SK-N-SH (cell line): ENCODE results near the gene SETD7. TPM values are rescaled to one million over a fixed set of nuclear protein-coding genes. Genes with fewer than 3 reads are reported as not detected.

Experiments used
- CTCF ChIA-PET: fragments of 300-600, 350-600 bp; formaldehyde crosslinking; extraction: SDS; loops from one replicate; lab custom pipeline; 2021; lab: Yijun Ruan, JAX
- POLR2A ChIA-PET: fragments of 350-600 bp; sonication (Branson Sonifier 250); formaldehyde crosslinking; extraction: SDS; loops from one replicate; lab custom pipeline; 2020; ENCODE audit warnings: antibody characterized with exemption, inconsistent platforms; lab: Yijun Ruan, JAX
- DNase-seq: peaks from one replicate; pipeline ENCODE4 v3.0.0; 2012
- H2AFZ ChIP-seq: fragments of 200-600 bp; sonication (generic); 2 replicates; pipeline ENCODE4 v1.8.1; 2016; ENCODE audit warnings: antibody characterized with exemption, mild to moderate bottlenecking, low read depth
- H3F3A ChIP-seq: fragments of 200-600 bp; sonication (generic); replicated peaks from 2 replicates; pipeline ENCODE3; 2016; ENCODE audit warnings: antibody characterized with exemption, mild to moderate bottlenecking; ENCODE audit not compliant: insufficient read depth
- H3K27ac ChIP-seq, 2 experiments: fragments of 200-500 bp in 1 of 2; fragments of 200-600 bp in 1 of 2; sonication (Bioruptor generic) in 1 of 2; sonication (generic), shearing (Covaris generic) in 1 of 2; 2 replicates each; pipeline versions ENCODE4 v1.5.1 to v1.6.1; 2014 to 2016; ENCODE audit warnings: low read depth in 2 of 2, inconsistent platforms in 1 of 2, low read length in 1 of 2, mild to moderate bottlenecking in 1 of 2, mixed read lengths in 1 of 2
- H3K27me3 ChIP-seq: fragments of 200-600 bp; sonication (generic), shearing (Covaris generic); 2 replicates; pipeline ENCODE4 v1.6.1; 2016; ENCODE audit warnings: mixed run types; ENCODE audit not compliant: insufficient read depth
- H3K36me3 ChIP-seq, 2 experiments: fragments of 200-500 bp in 1 of 2; fragments of 200-600 bp in 1 of 2; sonication (Bioruptor generic) in 1 of 2; sonication (generic) in 1 of 2; replicated peaks in 1 of 2; 2 replicates each; pipeline versions ENCODE3 to v1.5.1; 2014 to 2016; ENCODE audit warnings: low read length in 1 of 2, mild to moderate bottlenecking in 1 of 2; ENCODE audit not compliant: insufficient read depth in 2 of 2, control insufficient read depth in 1 of 2
- H3K4me1 ChIP-seq, 2 experiments: fragments of 200-500 bp in 1 of 2; fragments of 200-600 bp in 1 of 2; sonication (Bioruptor generic) in 1 of 2; sonication (generic), shearing (Covaris generic) in 1 of 2; 2 replicates each; pipeline versions ENCODE4 v1.5.1 to v1.6.1; 2014 to 2016; ENCODE audit warnings: low read depth in 1 of 2, low read length in 1 of 2, mixed run types in 1 of 2; ENCODE audit not compliant: insufficient read depth in 2 of 2, control insufficient read depth in 1 of 2
- H3K4me2 ChIP-seq: fragments of 200-600 bp; sonication (generic), shearing (Covaris generic); 2 replicates; pipeline ENCODE4 v1.6.1; 2017; ENCODE audit warnings: mixed run types
- H3K4me3 ChIP-seq, 2 experiments: fragments of 200-500 bp in 1 of 2; fragments of 200-600 bp in 1 of 2; sonication (Bioruptor generic) in 1 of 2; sonication (generic), shearing (Covaris generic) in 1 of 2; 2 replicates each; pipeline versions ENCODE4 v1.5.1 to v1.8.1; 2014 to 2016; ENCODE audit warnings: low read depth in 2 of 2, inconsistent platforms in 1 of 2, low read length in 1 of 2, mild to moderate bottlenecking in 1 of 2, mixed read lengths in 1 of 2, moderate library complexity in 1 of 2
- H3K79me2 ChIP-seq: fragments of 200-600 bp; sonication (generic); 2 replicates; pipeline ENCODE4 v1.8.1; 2017; ENCODE audit warnings: mild to moderate bottlenecking; ENCODE audit not compliant: insufficient read depth
- H3K9ac ChIP-seq: fragments of 200-600 bp; sonication (generic); 2 replicates; pipeline ENCODE4 v1.6.1; 2017; ENCODE audit warnings: mixed run types
- H3K9me2 ChIP-seq: fragments of 200-600 bp; sonication (generic); 2 replicates; pipeline ENCODE4 v1.6.1; 2017; ENCODE audit warnings: mixed run types
- H3K9me3 ChIP-seq: fragments of 200-600 bp; sonication (generic); 2 replicates; pipeline ENCODE4 v1.6.1; 2017; ENCODE audit warnings: mixed run types, mild to moderate bottlenecking, moderate library complexity
- H4K20me1 ChIP-seq: fragments of 200-600 bp; sonication (generic); 2 replicates; pipeline ENCODE4 v1.6.1; 2017; ENCODE audit warnings: mild to moderate bottlenecking, mixed run types; ENCODE audit not compliant: insufficient read depth
- MEF2A ChIP-seq: IDR thresholded peaks from 2 replicates; pipeline ENCODE4 v1.4.0; 2012; ENCODE audit warnings: low read depth, borderline replicate concordance
- MXI1 ChIP-seq: IDR thresholded peaks from 2 replicates; pipeline ENCODE4 v1.6.1; 2012; ENCODE audit warnings: mild to moderate bottlenecking, low read depth, low read length, improper control_type of control experiment
- NFIC ChIP-seq: IDR thresholded peaks from 2 replicates; pipeline ENCODE4 v1.4.0; 2012; ENCODE audit warnings: borderline replicate concordance
- NRF1 ChIP-seq: IDR thresholded peaks from 2 replicates; pipeline ENCODE4 v1.6.1; 2012; ENCODE audit warnings: low read depth, mild to moderate bottlenecking, low read length
- POLR2AphosphoS5 ChIP-seq: IDR thresholded peaks from 2 replicates; pipeline ENCODE4 v1.6.1; 2012; ENCODE audit warnings: low read depth, low read length
- RAD21 ChIP-seq: IDR thresholded peaks from 2 replicates; pipeline ENCODE4 v1.6.1; 2012; ENCODE audit warnings: mild to moderate bottlenecking, low read length
- SIN3A ChIP-seq: IDR thresholded peaks from 2 replicates; pipeline ENCODE4 v1.6.1; 2012; ENCODE audit warnings: low read depth, mild to moderate bottlenecking, low read length, moderate library complexity, borderline replicate concordance
- SMC3 ChIP-seq: IDR thresholded peaks from 2 replicates; pipeline ENCODE4 v1.6.1; 2012; ENCODE audit warnings: low read depth, low read length, improper control_type of control experiment
- TAF1 ChIP-seq: IDR thresholded peaks from 2 replicates; pipeline ENCODE4 v1.6.1; 2012; ENCODE audit warnings: low read depth, mild to moderate bottlenecking, low read length, moderate library complexity, borderline replicate concordance
- USF1 ChIP-seq: IDR thresholded peaks from 2 replicates; pipeline ENCODE4 v1.4.0; 2012; ENCODE audit warnings: low read depth, borderline replicate concordance
- USF2 ChIP-seq: fragments of 150-350 bp; IDR thresholded peaks from 2 replicates; pipeline ENCODE4 v1.6.1; 2017; ENCODE audit warnings: antibody characterized with exemption, low read length, low read depth, borderline replicate concordance
- YY1 ChIP-seq: IDR thresholded peaks from 2 replicates; pipeline ENCODE4 v1.4.0; 2012; ENCODE audit warnings: low read depth, mild to moderate bottlenecking
- WGBS: methylation state at CpG from one replicate; pipeline ENCODE4 v1.1.6; 2017; ENCODE audit warnings: low lambda C conversion rate; 5-methylcytosine and 5-hydroxymethylcytosine counted together
- polyA plus RNA-seq, 3 experiments: library from polyadenylated mRNA; depleted of rRNA; stranded (reverse); fragments of >200 nt; gene quantifications; 2 replicates each; pipeline ENCODE4 v1.2.3, GENCODE V29; 2012

Gene SETD7
- polyA plus RNA-seq, 1 of the 3 experiments (the other 2 are of a cell fraction), result 5.0 TPM

- no peak for TF ChIP-seq MXI1
- TF ChIP-seq USF1, result no peak
These were observed 67.6 kb downstream of the SETD7 start (continued) for GRCh38 chr4:139488442-139488841.

- Histone ChIP-seq H2AFZ (no peak overlapping the region), H3K4me2 (no peak overlapping the region), H3K9me3 (no peaks in the 10 kb centered on the region), H4K20me1 (no peaks in the 10 kb centered on the region), H3K27me3 (no peaks in the 10 kb centered on the region), H3K9me2 (no peaks in the 10 kb centered on the region), H3K36me3 (no peaks in the 10 kb centered on the region), H3K9ac (no peak overlapping the region), H3F3A (peaks cover 14% of the 10 kb centered on the region), H3K4me1 (no peaks in the 10 kb centered on the region), H3K79me2 (no peaks in the 10 kb centered on the region), H3K4me3 (no peak overlapping the region), H3K27ac (no peak overlapping the region)
- TF ChIP-seq SMC3 (no peak), MEF2A (no peak), SIN3A (no peak), TAF1 (no peak)
- WGBS, result 85% methylated on average over 6 of the region's 11 CpGs
- no peak for DNase-seq
- ChIA-PET POLR2A (no interaction called here), CTCF (interaction anchor here (1.0 to 2.5 kb wide), 2 partner anchors 11 to 13 kb away, joined by 4 to 12 read pairs; no protein-coding TSS in a partner anchor)
These were observed 71.2 kb downstream of the SETD7 start for GRCh38 chr4:139484783-139485311.

GRCh38 chr4:139483000-139483399 is 73.0 kb downstream of the SETD7 start:
- no peaks in the 10 kb centered on the region for H3K36me3 ChIP-seq
- H3K4me3 ChIP-seq, result no peak overlapping the region
- POLR2A ChIA-PET, result interaction anchor here (0.7 kb wide), 1 partner anchor 1057 kb away, joined by 4 read pairs; no protein-coding TSS in a partner anchor
- H3K4me2 ChIP-seq, result no peak overlapping the region
- no peaks in the 10 kb centered on the region for H3K4me1 ChIP-seq
- H3K27me3 ChIP-seq, result no peaks in the 10 kb centered on the region
- no peaks in the 10 kb centered on the region; the same call in 1 of the 2 replicates for H3K79me2 ChIP-seq
- H3K9me2 ChIP-seq, result no peaks in the 10 kb centered on the region
- no peak for TF ChIP-seq NFIC
- TF ChIP-seq NRF1, result no peak
- H3F3A ChIP-seq, result peaks cover 5% of the 10 kb centered on the region
- H4K20me1 ChIP-seq, result no peaks in the 10 kb centered on the region
- H3K9me3 ChIP-seq, result no peaks in the 10 kb centered on the region
- CTCF ChIA-PET, result interaction anchor here (1.1 to 3.0 kb wide), 2 partner anchors 14 to 17 kb away, joined by 3 to 15 read pairs; no protein-coding TSS in a partner anchor
- no peak overlapping the region for H2AFZ ChIP-seq
- H3K9ac ChIP-seq, result no peak overlapping the region
- no peak for DNase-seq
- no peak overlapping the region for H3K27ac ChIP-seq
- 92% methylated on average over 3 of the region's 3 CpGs for WGBS

GRCh38 chr4:139481465-139481864 is 74.6 kb downstream of the SETD7 start:
- Histone ChIP-seq H2AFZ (no peak overlapping the region), H3K79me2 (no peaks in the 10 kb centered on the region; the same call in 1 of the 2 replicates), H3K4me3 (no peak overlapping the region), H3F3A (no peaks in the 10 kb centered on the region), H3K27me3 (no peaks in the 10 kb centered on the region), H3K36me3 (no peaks in the 10 kb centered on the region), H3K4me1 (no peaks in the 10 kb centered on the region), H3K9me3 (no peaks in the 10 kb centered on the region)
- ChIA-PET CTCF (interaction anchor here (3.0 kb wide), 1 partner anchor 15 kb away, joined by 15 read pairs; no protein-coding TSS in a partner anchor), POLR2A (no interaction called here)
- no CpG with 5 or more reads among the region's 1 CpG for WGBS
- no peak for DNase-seq
- TF ChIP-seq RAD21 (no peak), USF2 (no peak), YY1 (no peak), POLR2AphosphoS5 (no peak)
- TF ChIP-seq, all 33 proteins: peak for 0
- Histone ChIP-seq H3K27ac (no peak overlapping the region), H3K4me2 (no peak overlapping the region), H3K9ac (no peak overlapping the region), H4K20me1 (no peaks in the 10 kb centered on the region), H3K9me2 (no peaks in the 10 kb centered on the region)
